ENCODE measurements around the gene FBXO2. TPM values are rescaled to one million over a fixed set of nuclear protein-coding genes. Genes with fewer than 3 reads are reported as not detected.

Gene FBXO2
- total RNA-seq, 1 donor from 2014 or later, result 1.0 TPM

DNA sequence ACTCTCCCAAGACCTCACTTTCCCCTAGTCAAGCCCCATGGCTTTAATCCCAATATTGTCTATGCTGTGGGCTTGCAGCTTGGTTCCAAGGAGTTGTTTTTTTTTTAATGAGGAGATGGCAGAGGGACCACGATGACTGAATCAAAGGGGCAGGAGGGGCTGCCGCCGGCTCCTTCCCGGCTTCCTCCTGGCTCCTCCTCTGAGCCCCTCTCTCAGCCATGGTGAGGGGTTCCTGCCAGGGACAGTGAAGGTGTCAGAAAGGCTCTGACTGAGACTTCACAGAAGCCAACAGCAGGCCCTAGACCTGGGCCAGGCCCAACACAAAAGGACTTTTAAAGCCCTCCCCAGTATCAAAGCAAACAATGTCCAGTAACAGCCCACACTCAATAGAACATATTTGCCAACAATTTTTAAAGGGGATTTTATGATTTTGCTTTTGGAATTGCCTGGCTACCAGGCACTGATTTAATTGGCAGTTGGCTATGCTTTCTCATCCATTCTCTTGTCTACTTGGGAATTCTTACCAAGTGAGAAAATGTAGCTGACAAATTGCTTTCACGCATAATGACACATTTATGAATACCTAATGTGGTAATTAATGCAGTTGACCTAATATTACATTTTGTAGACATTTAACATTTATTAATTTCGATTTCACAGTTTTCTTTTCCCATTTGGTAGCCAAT, 54.2 kb downstream of the FBXO2 start:
- Mint-ChIP-seq H3K27me3 (peaks cover 2% of the 10 kb centered on the region), H3K9me3 (no peaks in the 10 kb centered on the region), H3K36me3 (ENCODE audit: low read depth) (no peaks in the 10 kb centered on the region), H3K4me3 (no peak overlapping the region), H3K27ac (no peak overlapping the region), H3K4me1 (no peaks in the 10 kb centered on the region)
- no peak for DNase-seq
- intact Hi-C loops (cut with micrococcal nuclease), result no loop called here

DNA sequence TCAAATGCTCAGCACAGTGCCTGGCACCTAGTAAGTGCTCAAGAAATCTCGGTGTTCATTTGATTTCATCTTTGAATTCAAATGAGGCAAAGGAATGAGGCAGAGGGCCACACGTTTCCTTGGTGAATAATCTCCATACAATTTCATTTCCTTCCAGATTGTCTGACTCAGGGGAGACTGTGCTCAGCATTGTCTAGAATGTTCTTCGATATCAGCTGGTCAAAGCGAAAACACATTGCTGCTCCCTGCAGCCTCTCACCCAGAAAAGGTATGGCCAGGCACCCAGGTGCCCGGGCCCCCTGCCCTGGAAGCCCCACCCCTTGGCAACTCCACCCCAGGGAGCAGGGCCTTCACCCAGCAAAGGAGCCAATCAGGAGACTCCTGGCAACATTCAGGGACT, 55.8 kb downstream of the FBXO2 start:
- H3K36me3 Mint-ChIP-seq (ENCODE audit: low read depth), result no peaks in the 10 kb centered on the region
- peaks cover 6% of the 10 kb centered on the region for H3K27me3 Mint-ChIP-seq
- H3K27ac Mint-ChIP-seq, result no peak overlapping the region
- no peak overlapping the region for H3K4me3 Mint-ChIP-seq
- DNase-seq, result no peak
- H3K4me1 Mint-ChIP-seq, result no peaks in the 10 kb centered on the region
- intact Hi-C loops (cut with micrococcal nuclease), result no loop called here
- no peaks in the 10 kb centered on the region for H3K9me3 Mint-ChIP-seq

Other genes with a start within 250 kb of the FBXO2 start
- gene DISP3, start 175.3 kb downstream of the FBXO2 start, total RNA-seq, result 0.23 and 0.31 TPM in 2 replicates
- 20.6 and 25.4 TPM in 2 replicates for gene FBXO44, start 448 bp upstream of the FBXO2 start, total RNA-seq
- gene FBXO6, start 9.8 kb upstream of the FBXO2 start, total RNA-seq, result 17.3 and 17.8 TPM in 2 replicates
- 80.1 and 81.5 TPM in 2 replicates for gene MAD2L2, start 26.7 kb upstream of the FBXO2 start, total RNA-seq
- gene DRAXIN, start 37.3 kb upstream of the FBXO2 start, total RNA-seq, result not detected in 2 replicates
- gene AGTRAP, start 81.7 kb upstream of the FBXO2 start, total RNA-seq, result 13.1 and 14.0 TPM in 2 replicates
- gene C1orf167, start 107.8 kb upstream of the FBXO2 start, total RNA-seq, result not detected in 2 replicates
- 15.6 and 18.4 TPM in 2 replicates for gene MTHFR, start 151.5 kb upstream of the FBXO2 start, total RNA-seq
- 12.7 and 15.2 TPM in 2 replicates for gene CLCN6, start 151.8 kb upstream of the FBXO2 start, total RNA-seq
- not detected in 2 replicates for gene NPPA, start 193.4 kb upstream of the FBXO2 start, total RNA-seq
- not detected in 2 replicates for gene NPPB, start 204.5 kb upstream of the FBXO2 start, total RNA-seq